Tibial nerve (tissue), 4 donors: ENCODE data around the gene NEUROD1. TPM values are rescaled to one million over a fixed set of nuclear protein-coding genes. Genes with fewer than 3 reads are reported as not detected.

Experiments
- DNase-seq, 2 donors: peaks; one replicate each; pipeline ENCODE4 v3.0.0-alpha.2; 2019; ENCODE audit warnings: low spot score in 2 of 2
- H3K27ac ChIP-seq, 4 donors: fragments of 200-600 bp; sonication (generic) in 3 of 4; one replicate each; pipeline ENCODE4 v1.5.1; 2017 to 2019; ENCODE audit warnings: mild to moderate bottlenecking in 1 of 4
- H3K27me3 ChIP-seq, 2 donors: fragments of 200-600 bp; sonication (generic) in 1 of 2; one replicate each; pipeline versions ENCODE4 v1.5.1 to v1.6.0; 2017 to 2019
- H3K36me3 ChIP-seq, 3 donors: fragments of 200-600 bp; sonication (generic); one replicate each; pipeline ENCODE4 v1.5.1; 2018 to 2019
- H3K4me1 ChIP-seq, 4 donors: fragments of 200-600 bp; sonication (generic) in 3 of 4; one replicate each; pipeline ENCODE4 v1.5.1; 2017 to 2019
- H3K4me3 ChIP-seq, 4 donors: fragments of 200-600 bp; sonication (generic) in 3 of 4; one replicate each; pipeline ENCODE4 v1.5.1; 2017 to 2019; ENCODE audit warnings: mild to moderate bottlenecking in 1 of 4, moderate library complexity in 1 of 4
- H3K9me3 ChIP-seq, 4 donors: fragments of 200-600 bp; sonication (generic) in 3 of 4; one replicate each; pipeline ENCODE4 v1.5.1; 2017 to 2019
- EP300 ChIP-seq, 2 donors: sonication (generic); formaldehyde crosslinking; IDR thresholded peaks; one replicate each; pipeline ENCODE4 v1.6.1; 2017; ENCODE audit warnings: antibody characterized with exemption in 2 of 2, mild to moderate bottlenecking in 1 of 2
- POLR2A ChIP-seq, 2 donors: fragments of 450-650 bp; IDR thresholded peaks; one replicate each; pipeline ENCODE4 v1.6.1; 2017; ENCODE audit warnings: antibody characterized with exemption in 2 of 2, mild to moderate bottlenecking in 2 of 2, moderate library complexity in 2 of 2
- WGBS, 2 donors: methylation state at CpG; one replicate each; pipeline ENCODE4 v1.1.5; 2018; 5-methylcytosine and 5-hydroxymethylcytosine counted together
- total RNA-seq, 4 donors: library from RNA; depleted of rRNA; stranded (reverse); fragments of >200 nt; gene quantifications; one replicate each; pipeline ENCODE4 v1.1.0, GENCODE V29; 2016
- TF ChIP-seq, protein P1 (sequence below), 5 experiments: fragments of 200-600 bp in 3 of 5; fragments of 450-650 bp in 2 of 5; sonication (generic) in 3 of 5; IDR thresholded peaks; one replicate each; pipeline ENCODE4 v1.5.1; 2016 to 2019; ENCODE audit warnings: antibody characterized with exemption in 5 of 5, mild to moderate bottlenecking in 3 of 5, moderate library complexity in 2 of 5

Gene NEUROD1
- total RNA-seq, 4 donors from 2014 or later, result not detected

DNA sequence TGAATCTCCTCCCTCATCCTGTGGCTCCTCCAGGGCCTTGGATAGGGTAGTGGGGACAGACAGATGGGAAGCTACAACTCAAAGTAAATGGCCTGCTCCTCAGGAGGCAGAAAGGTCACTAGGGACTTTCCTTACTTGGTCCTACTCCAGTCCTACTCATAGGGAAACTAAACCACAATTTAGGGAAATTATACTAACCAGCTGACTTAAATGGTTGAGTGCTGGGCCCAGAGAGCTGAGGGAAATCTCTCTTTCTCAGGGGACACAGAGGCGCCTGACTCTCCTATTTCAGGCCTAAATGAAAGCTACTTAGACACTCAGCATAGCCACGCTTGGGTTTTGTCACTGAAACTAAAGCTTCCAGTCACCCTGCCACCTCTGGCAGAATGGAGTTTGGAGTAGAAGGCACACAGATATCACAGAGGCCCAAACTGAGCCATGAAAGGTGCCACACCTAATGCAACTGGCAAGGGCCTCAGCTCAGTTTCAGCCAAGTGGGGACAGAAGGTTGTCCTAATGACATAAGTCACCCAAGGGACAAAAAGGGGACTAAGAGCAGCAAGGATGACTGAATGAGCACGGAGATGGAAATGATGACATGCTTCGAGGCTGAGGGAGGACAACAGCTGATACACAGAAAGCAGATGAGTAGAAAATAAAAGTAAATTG lies 47.5 kb downstream of the NEUROD1 start:
- Histone ChIP-seq H3K9me3 (no peaks in the 10 kb centered on the region), H3K27me3 (no peaks in the 10 kb centered on the region), H3K27ac (no peak overlapping the region), H3K4me1 (no peaks in the 10 kb centered on the region), H3K36me3 (no peaks in the 10 kb centered on the region), H3K4me3 (no peak overlapping the region)
- no peak for TF ChIP-seq POLR2A (IDR thresholded peaks at IDR 0.05)
- no peak for TF ChIP-seq EP300 (IDR thresholded peaks at IDR 0.05)
- TF ChIP-seq, protein P1, sequence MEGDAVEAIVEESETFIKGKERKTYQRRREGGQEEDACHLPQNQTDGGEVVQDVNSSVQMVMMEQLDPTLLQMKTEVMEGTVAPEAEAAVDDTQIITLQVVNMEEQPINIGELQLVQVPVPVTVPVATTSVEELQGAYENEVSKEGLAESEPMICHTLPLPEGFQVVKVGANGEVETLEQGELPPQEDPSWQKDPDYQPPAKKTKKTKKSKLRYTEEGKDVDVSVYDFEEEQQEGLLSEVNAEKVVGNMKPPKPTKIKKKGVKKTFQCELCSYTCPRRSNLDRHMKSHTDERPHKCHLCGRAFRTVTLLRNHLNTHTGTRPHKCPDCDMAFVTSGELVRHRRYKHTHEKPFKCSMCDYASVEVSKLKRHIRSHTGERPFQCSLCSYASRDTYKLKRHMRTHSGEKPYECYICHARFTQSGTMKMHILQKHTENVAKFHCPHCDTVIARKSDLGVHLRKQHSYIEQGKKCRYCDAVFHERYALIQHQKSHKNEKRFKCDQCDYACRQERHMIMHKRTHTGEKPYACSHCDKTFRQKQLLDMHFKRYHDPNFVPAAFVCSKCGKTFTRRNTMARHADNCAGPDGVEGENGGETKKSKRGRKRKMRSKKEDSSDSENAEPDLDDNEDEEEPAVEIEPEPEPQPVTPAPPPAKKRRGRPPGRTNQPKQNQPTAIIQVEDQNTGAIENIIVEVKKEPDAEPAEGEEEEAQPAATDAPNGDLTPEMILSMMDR (IDR thresholded peaks at IDR 0.05), result no peak
- DNase-seq, result no peak
- 88 to 95% methylated on average over 4 of the region's 4 CpGs for WGBS, 2 donors

DNA sequence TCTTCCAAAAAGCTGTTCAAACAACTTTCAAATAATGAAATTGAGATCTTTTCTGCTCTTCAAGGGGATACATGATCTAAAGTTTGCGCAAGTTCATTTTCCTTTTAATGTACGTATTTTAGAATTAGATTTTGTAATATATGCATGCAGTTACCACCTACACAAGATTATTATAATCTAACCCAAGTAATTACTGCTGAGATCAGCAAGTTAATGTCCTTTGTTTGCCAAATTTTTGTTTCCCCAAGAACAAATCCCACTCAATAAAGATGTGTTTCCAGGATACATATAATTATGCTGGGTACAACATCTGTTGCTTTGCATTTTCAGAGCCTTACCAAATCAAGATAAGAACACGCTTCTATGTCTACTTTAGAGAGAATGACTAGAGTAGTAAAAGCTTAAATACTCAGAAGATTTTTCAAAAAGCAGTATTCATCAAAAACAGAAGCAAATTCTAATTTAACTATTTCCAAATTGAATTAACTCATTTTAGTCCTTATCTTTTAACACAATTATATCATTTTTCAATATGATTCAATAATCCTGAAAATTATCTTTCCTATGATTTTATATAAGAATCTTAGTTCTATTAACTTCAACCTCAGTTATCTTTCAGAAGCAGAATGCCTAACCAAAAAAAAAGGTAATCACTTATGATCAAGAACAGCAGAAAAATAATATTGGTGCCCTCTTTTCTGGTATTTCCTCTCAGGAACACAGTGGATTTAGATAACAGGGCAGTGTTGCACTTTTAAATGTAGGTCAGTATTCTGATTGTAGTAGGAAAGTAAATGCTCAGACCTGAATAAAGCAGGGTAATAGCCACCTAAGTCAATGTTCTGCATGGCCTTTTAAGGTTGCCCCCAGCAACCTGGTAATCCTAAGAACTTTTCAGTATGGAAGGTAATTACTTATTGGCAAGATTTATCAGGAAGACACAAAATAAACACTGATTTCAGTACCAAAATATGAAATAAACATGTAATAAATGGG lies 51.4 kb downstream of the NEUROD1 start:
- H3K4me3 ChIP-seq, result no peak overlapping the region
- H3K4me1 ChIP-seq, result no peaks in the 10 kb centered on the region
- WGBS, 2 donors, result 68 to 70% methylated on average over 3 of the region's 3 CpGs
- DNase-seq, result no peak
- no peaks in the 10 kb centered on the region for H3K9me3 ChIP-seq
- no peaks in the 10 kb centered on the region for H3K36me3 ChIP-seq
- TF ChIP-seq EP300 (IDR thresholded peaks at IDR 0.05), result no peak
- TF ChIP-seq, protein P1 (IDR thresholded peaks at IDR 0.05), result no peak
- no peak for TF ChIP-seq POLR2A (IDR thresholded peaks at IDR 0.05)
- no peaks in the 10 kb centered on the region for H3K27me3 ChIP-seq
- no peak overlapping the region for H3K27ac ChIP-seq

- Histone ChIP-seq H3K36me3 (no peaks in the 10 kb centered on the region), H3K27me3 (no peaks in the 10 kb centered on the region), H3K9me3 (no peaks in the 10 kb centered on the region), H3K27ac (no peak overlapping the region), H3K4me1 (no peaks in the 10 kb centered on the region), H3K4me3 (no peak overlapping the region)
- DNase-seq, result no peak
- TF ChIP-seq, protein P1 (IDR thresholded peaks at IDR 0.05), result no peak
- TF ChIP-seq EP300 (IDR thresholded peaks at IDR 0.05) (no peak), POLR2A (IDR thresholded peaks at IDR 0.05) (no peak)
- 72 to 81% methylated on average over 3 of the region's 3 CpGs for WGBS, 2 donors
Measured at GRCh38 chr2:181627545-181627944, 52.8 kb downstream of the NEUROD1 start.

GRCh38 chr2:181626671-181627070 lies 53.6 kb downstream of the NEUROD1 start:
- Histone ChIP-seq H3K9me3 (no peaks in the 10 kb centered on the region), H3K27me3 (no peaks in the 10 kb centered on the region), H3K4me1 (no peaks in the 10 kb centered on the region), H3K36me3 (no peaks in the 10 kb centered on the region), H3K27ac (no peak overlapping the region), H3K4me3 (no peak overlapping the region)
- no peak for DNase-seq
- TF ChIP-seq, protein P1 (IDR thresholded peaks at IDR 0.05), result no peak
- TF ChIP-seq POLR2A (IDR thresholded peaks at IDR 0.05) (no peak), EP300 (IDR thresholded peaks at IDR 0.05) (no peak)

Other genes with a start within 250 kb of the NEUROD1 start
- 10 to 100 TPM in 1 of 4 donors, 1 to 10 TPM in 3; 8.0 to 10.7 (median 9.0) TPM for gene ITGA4, start 223.1 kb downstream of the NEUROD1 start, total RNA-seq
- gene CERKL, start 23.4 kb downstream of the NEUROD1 start, total RNA-seq, result not detected
- 100 to 1,000 TPM; 203 to 300 (median 245) TPM for gene ITPRID2, start 211.2 kb upstream of the NEUROD1 start, total RNA-seq